HTERT RPE-1 (cell line): ENCODE measurements around the gene MYO19.
"Not testable (repeated sequence)": the region's sequence is repeated elsewhere in the genome, so short reads cannot be mapped to it uniquely, and the experiment has no call there.

Experiments used
- in situ Hi-C: fragments of 300-500 bp; cut with MboI; formaldehyde crosslinking; loops from 4 replicates; pipeline ENCODE4 v1.14.3; 2020; ENCODE audit warnings: low sequenced_read_pairs

The MYO19 gene

GRCh38 chr17:36500745-36501225 is 33.9 kb downstream of the MYO19 start:
- in situ Hi-C loops: no loop called here

- in situ Hi-C loops: no loop called here
These were observed 35.9 kb downstream of the MYO19 start for GRCh38 chr17:36498560-36499300.

GRCh38 chr17:36498155-36498554 is 36.5 kb downstream of the MYO19 start:
- in situ Hi-C loops: no loop called here

- in situ Hi-C loops: no loop called here
These were observed 38.5 kb downstream of the MYO19 start for GRCh38 chr17:36496018-36496789.

- in situ Hi-C loops: no loop called here
These were observed 39.5 kb downstream of the MYO19 start for GRCh38 chr17:36495076-36495578.

- in situ Hi-C loops: no loop called here
These were observed 40.0 kb downstream of the MYO19 start for GRCh38 chr17:36494674-36495073.

- in situ Hi-C loops: no loop called here
These were observed 40.7 kb downstream of the MYO19 start for GRCh38 chr17:36493956-36494355.

- in situ Hi-C loops: no loop called here
These were observed 48.2 kb downstream of the MYO19 start, which contains the start of gene ZNHIT3 for GRCh38 chr17:36486204-36487194. TSS of gene ZNHIT3 (plus strand) at chr17:36486681. CDS start at chr17:36486700, 19 bp downstream.

GRCh38 chr17:36485805-36486203 is 48.9 kb downstream of the MYO19 start:
- in situ Hi-C loops: no loop called here

- in situ Hi-C loops: no loop called here
These were observed 49.6 kb downstream of the MYO19 start for GRCh38 chr17:36485027-36485426.

GRCh38 chr17:36484021-36484420 is 50.6 kb downstream of the MYO19 start:
- in situ Hi-C loops: not testable (repeated sequence)

- in situ Hi-C loops: no loop called here
These were observed 51.8 kb downstream of the MYO19 start for GRCh38 chr17:36482611-36483504.

GRCh38 chr17:36481829-36482228 is 52.8 kb downstream of the MYO19 start:
- in situ Hi-C loops: no loop called here

GRCh38 chr17:36475346-36475970 is 59.2 kb downstream of the MYO19 start:
- in situ Hi-C loops: no loop called here

GRCh38 chr17:36474571-36474970 is 60.1 kb downstream of the MYO19 start:
- in situ Hi-C loops: no loop called here

GRCh38 chr17:36470499-36470898 is 64.2 kb downstream of the MYO19 start:
- in situ Hi-C loops: no loop called here

- in situ Hi-C loops: no loop called here
These were observed 64.9 kb downstream of the MYO19 start for GRCh38 chr17:36469733-36470132.

GRCh38 chr17:36468903-36469635 is 65.6 kb downstream of the MYO19 start:
- in situ Hi-C loops: no loop called here

- in situ Hi-C loops: no loop called here
These were observed 69.9 kb downstream of the MYO19 start for GRCh38 chr17:36464765-36465088.
